GM19395 (cell line): ENCODE measurements around the gene SLC24A4.

ENCODE experiments used
- ATAC-seq: cut with Tn5 transposase; IDR thresholded peaks from one replicate; pipeline ENCODE4 v1.9.1; 2021; ENCODE audit warnings: mild to moderate bottlenecking, moderate library complexity; ENCODE audit not compliant: unreplicated experiment

Gene SLC24A4

GRCh38 chr14:92455231-92455630, 132.3 kb downstream of the SLC24A4 start:
- no peak for ATAC-seq

GRCh38 chr14:92456215-92457015, 133.4 kb downstream of the SLC24A4 start:
- peak; percentile 47 for ATAC-seq

GRCh38 chr14:92457016-92457565, 134.1 kb downstream of the SLC24A4 start:
- ATAC-seq, result no peak

GRCh38 chr14:92458136-92459029, 135.4 kb downstream of the SLC24A4 start:
- ATAC-seq, result no peak

- no peak for ATAC-seq
Observed at GRCh38 chr14:92459030-92459949, 136.3 kb downstream of the SLC24A4 start.

- ATAC-seq, result no peak
Observed at GRCh38 chr14:92459950-92460421, 137.0 kb downstream of the SLC24A4 start.

GRCh38 chr14:92460541-92460915, 137.6 kb downstream of the SLC24A4 start:
- ATAC-seq, result no peak

GRCh38 chr14:92460916-92461579, 138.1 kb downstream of the SLC24A4 start:
- peak; percentile 73 for ATAC-seq

- ATAC-seq, result no peak
Observed at GRCh38 chr14:92461891-92462290, 138.9 kb downstream of the SLC24A4 start.

- no peak for ATAC-seq
Observed at GRCh38 chr14:92462568-92462967, 139.6 kb downstream of the SLC24A4 start.

- no peak for ATAC-seq
Observed at GRCh38 chr14:92463141-92463540, 140.2 kb downstream of the SLC24A4 start.

- no peak for ATAC-seq
Observed at GRCh38 chr14:92464156-92464555, 141.2 kb downstream of the SLC24A4 start.

- no peak for ATAC-seq
Observed at GRCh38 chr14:92464716-92465115, 141.8 kb downstream of the SLC24A4 start.

GRCh38 chr14:92465353-92466055, 142.5 kb downstream of the SLC24A4 start:
- ATAC-seq, result no peak

GRCh38 chr14:92466059-92466458, 143.1 kb downstream of the SLC24A4 start:
- no peak for ATAC-seq

GRCh38 chr14:92469515-92469914, 146.6 kb downstream of the SLC24A4 start:
- no peak for ATAC-seq

- no peak for ATAC-seq
Observed at GRCh38 chr14:92470215-92470614, 147.2 kb downstream of the SLC24A4 start.

GRCh38 chr14:92470811-92471210, 147.8 kb downstream of the SLC24A4 start:
- no peak for ATAC-seq

GRCh38 chr14:92471919-92472318, 149.0 kb downstream of the SLC24A4 start:
- no peak for ATAC-seq
